HG02938 (cell line): ENCODE data around the gene PRR20C.
"Not testable (repeated sequence)": the region's sequence is repeated elsewhere in the genome, so short reads cannot be mapped to it uniquely, and the experiment has no call there.

ENCODE experiments used
- ATAC-seq: cut with Tn5 transposase; IDR thresholded peaks from one replicate; pipeline ENCODE4 v1.9.1; 2021; ENCODE audit warnings: mild to moderate bottlenecking, moderate library complexity; ENCODE audit not compliant: unreplicated experiment

PRR20C gene

GRCh38 chr13:57153761-57154160, at the start of gene PRR20C:
Gene PRR20C (plus strand): TSS chr13:57154061. CDS start chr13:57154448, 387 bp downstream.
- ATAC-seq: not testable (repeated sequence)

- ATAC-seq: no peak
Observed at GRCh38 chr13:57114945-57115344, 38.9 kb upstream of the PRR20C start.

GRCh38 chr13:57123681-57124080, 30.2 kb upstream of the PRR20C start:
- ATAC-seq: no peak

GRCh38 chr13:57128909-57129308, 25.0 kb upstream of the PRR20C start:
- no peak for ATAC-seq

GRCh38 chr13:57136093-57136492, 17.8 kb upstream of the PRR20C start:
- ATAC-seq: no peak

- ATAC-seq: no peak
Observed at GRCh38 chr13:57137585-57137984, 16.3 kb upstream of the PRR20C start.

GRCh38 chr13:57138988-57139387, 14.9 kb upstream of the PRR20C start:
- ATAC-seq: no peak

- ATAC-seq: not testable (repeated sequence)
Observed at GRCh38 chr13:57139781-57140180, 14.1 kb upstream of the PRR20C start.

GRCh38 chr13:57140235-57140968, 13.5 kb upstream of the PRR20C start, which contains the start of gene PRR20A:
Gene PRR20A (plus strand): TSS chr13:57140918. CDS start chr13:57141305, 387 bp downstream.
- not testable (repeated sequence) for ATAC-seq

- not testable (repeated sequence) for ATAC-seq
Observed at GRCh38 chr13:57147188-57147587, 6.7 kb upstream of the PRR20C start, which contains the start of gene PRR20B. Gene PRR20B (plus strand): TSS chr13:57147488. CDS start chr13:57147875, 387 bp downstream.

GRCh38 chr13:57148106-57148505, 5.8 kb upstream of the PRR20C start:
- not testable (repeated sequence) for ATAC-seq

- ATAC-seq: not testable (repeated sequence)
Observed at GRCh38 chr13:57160332-57160731, 6.5 kb downstream of the PRR20C start, which contains the start of gene PRR20D. Gene PRR20D (plus strand): TSS chr13:57160632. CDS start chr13:57161019, 387 bp downstream.

- ATAC-seq: not testable (repeated sequence)
Observed at GRCh38 chr13:57166897-57167296, 13.0 kb downstream of the PRR20C start, which contains the start of gene PRR20E. Gene PRR20E (plus strand): TSS chr13:57167197. CDS start chr13:57167584, 387 bp downstream.

GRCh38 chr13:57191667-57192066, 37.8 kb downstream of the PRR20C start:
- ATAC-seq: no peak
